Stomach smooth muscle (tissue), 2 donors: ENCODE measurements around the gene UNC5B.

ENCODE experiments used
- H3K27ac ChIP-seq: one replicate; pipeline ENCODE4 v1.7.0; 2013; ENCODE audit warnings: mild to moderate bottlenecking, low read length, inconsistent platforms
- H3K27me3 ChIP-seq, 2 donors: one replicate each; pipeline ENCODE4 v1.7.0; 2013; ENCODE audit warnings: low read length in 2 of 2; ENCODE audit not compliant: insufficient read depth in 2 of 2, control insufficient read depth in 1 of 2
- H3K36me3 ChIP-seq, 2 donors: one replicate each; pipeline ENCODE4 v1.7.0; 2013; ENCODE audit warnings: low read length in 2 of 2; ENCODE audit not compliant: control insufficient read depth in 2 of 2, insufficient read depth in 2 of 2
- H3K4me1 ChIP-seq: one replicate; pipeline ENCODE4 v1.7.0; 2013; ENCODE audit warnings: low read length; ENCODE audit not compliant: control insufficient read depth, insufficient read depth
- H3K4me3 ChIP-seq, 2 donors: one replicate each; pipeline ENCODE4 v1.7.0; 2013; ENCODE audit warnings: low read length in 2 of 2
- H3K9ac ChIP-seq, 2 donors: one replicate each; pipeline ENCODE4 v1.7.0; 2013; ENCODE audit warnings: low read length in 2 of 2, mild to moderate bottlenecking in 1 of 2
- H3K9me3 ChIP-seq, 2 donors: one replicate each; pipeline ENCODE4 v1.7.0; 2013; ENCODE audit warnings: low read length in 2 of 2; ENCODE audit not compliant: control insufficient read depth in 2 of 2
- donor health status: healthy.
- donor health status: Pancreatic carcinoma.

Gene UNC5B

DNA sequence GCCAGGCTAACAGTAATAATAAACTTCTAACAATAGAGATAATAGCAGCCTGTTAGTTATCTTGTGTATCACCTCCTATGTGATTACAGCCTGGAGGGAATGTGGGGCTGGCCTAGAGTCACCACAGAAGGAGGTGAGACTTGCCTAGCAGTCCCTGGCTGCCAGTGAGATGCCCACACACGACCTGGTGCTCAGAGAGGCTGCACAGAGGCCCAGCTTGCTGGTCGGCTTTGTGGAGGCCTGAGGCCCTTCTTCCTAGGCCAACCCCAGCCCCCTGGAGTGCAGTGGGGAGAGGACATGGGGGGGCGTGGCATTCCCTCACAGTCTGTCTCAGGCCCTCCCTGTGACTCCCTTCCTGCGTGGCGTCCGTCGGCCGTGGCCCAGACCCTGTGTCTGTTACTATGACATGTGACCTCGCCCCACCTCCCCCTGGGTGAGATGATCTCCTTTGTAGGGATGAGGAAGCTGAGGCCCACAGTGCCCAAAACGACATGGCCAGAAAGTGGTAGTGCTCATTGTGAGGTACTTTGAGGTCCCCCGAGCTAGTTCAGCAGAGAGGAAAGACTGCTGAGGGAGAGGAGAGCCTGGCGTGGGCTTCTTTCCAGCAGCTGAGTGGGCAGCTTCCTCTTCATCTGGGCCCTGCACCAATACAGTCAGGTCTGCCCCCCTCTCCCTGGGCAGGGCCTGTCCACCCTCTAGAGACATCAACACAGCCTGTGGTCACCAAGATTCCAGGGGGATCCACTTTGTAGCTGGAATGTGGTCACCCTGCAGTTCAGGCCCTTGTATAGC, 29.7 kb downstream of the UNC5B start:
- Histone ChIP-seq H3K4me3 (no peak overlapping the region), H3K36me3 (no peaks in the 10 kb centered on the region), H3K9ac (no peak overlapping the region), H3K9me3 (no peaks in the 10 kb centered on the region), H3K27ac (no peak overlapping the region), H3K27me3 (no peaks in the 10 kb centered on the region), H3K4me1 (peaks cover 40% of the 10 kb centered on the region)

DNA sequence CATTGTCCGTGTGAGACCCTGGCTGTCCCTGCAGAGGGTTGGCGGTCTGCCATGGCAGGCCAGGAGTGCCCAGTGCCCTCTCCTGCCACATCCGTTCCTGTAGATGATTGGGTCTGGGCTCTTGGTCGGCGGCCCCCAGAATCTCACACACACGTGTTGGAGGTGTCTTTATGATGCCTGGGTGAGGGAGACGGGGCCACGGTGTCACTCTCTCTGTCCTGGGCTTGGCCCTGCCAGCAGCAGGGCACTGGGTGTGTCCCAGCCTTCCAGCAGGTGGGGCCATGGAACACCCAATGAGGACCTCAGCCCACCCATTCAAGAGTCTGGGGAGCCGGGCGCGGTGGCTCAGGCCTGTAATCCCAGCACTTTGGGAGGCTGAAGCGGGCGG, 30.2 kb downstream of the UNC5B start:
- Histone ChIP-seq H3K9ac (no peak overlapping the region), H3K4me1 (peaks cover 40% of the 10 kb centered on the region), H3K36me3 (no peaks in the 10 kb centered on the region), H3K4me3 (no peak overlapping the region), H3K27me3 (no peaks in the 10 kb centered on the region), H3K27ac (no peak overlapping the region), H3K9me3 (no peaks in the 10 kb centered on the region)

DNA sequence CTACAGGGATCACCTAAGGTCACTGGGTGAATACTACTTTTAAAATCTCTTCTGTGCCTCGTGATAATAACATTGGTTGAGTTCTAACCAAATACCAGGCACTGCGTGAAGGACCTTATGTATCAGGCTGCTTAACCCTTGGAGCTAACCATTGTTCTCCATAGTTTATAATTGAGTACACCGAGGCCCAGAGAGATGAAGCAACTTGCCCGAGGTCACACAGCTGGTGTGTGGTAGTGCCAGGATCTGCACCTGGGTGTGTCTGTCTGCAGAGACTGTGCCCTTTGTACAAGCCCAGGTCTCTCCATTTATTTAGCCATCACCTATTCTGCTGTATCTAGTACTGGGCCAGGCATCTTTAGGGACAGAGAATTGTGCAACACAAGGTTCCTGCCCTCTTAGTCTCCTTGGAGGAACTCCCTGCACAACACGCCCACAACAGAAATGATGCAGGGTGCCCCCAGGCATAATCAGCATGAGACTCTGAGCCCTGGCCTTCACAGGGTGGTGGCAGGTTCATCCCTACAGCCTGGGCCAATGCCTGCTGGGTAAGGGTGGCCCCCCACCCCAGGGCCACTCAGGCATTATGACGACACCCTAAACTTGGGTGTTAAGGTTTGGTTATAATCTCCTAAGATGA, 31.5 kb downstream of the UNC5B start:
- Histone ChIP-seq H3K27me3 (no peaks in the 10 kb centered on the region), H3K9ac (peak overlapping the region in 1 of 2 donors; percentile 32), H3K4me3 (peak overlapping the region in 1 of 2 donors; percentile 64), H3K4me1 (peaks cover 40% of the 10 kb centered on the region), H3K9me3 (no peaks in the 10 kb centered on the region), H3K36me3 (no peaks in the 10 kb centered on the region), H3K27ac (peak overlapping the region; percentile 11)

- H3K9me3 ChIP-seq: no peaks in the 10 kb centered on the region
- no peaks in the 10 kb centered on the region for H3K36me3 ChIP-seq
- H3K27me3 ChIP-seq: no peaks in the 10 kb centered on the region
- H3K4me3 ChIP-seq: peak overlapping the region; percentile 34 to 64
- peak overlapping the region; percentile 11 for H3K27ac ChIP-seq
- peaks cover 40% of the 10 kb centered on the region for H3K4me1 ChIP-seq
- peak overlapping the region in 1 of 2 donors; percentile 32 for H3K9ac ChIP-seq
Observed at GRCh38 chr10:71244431-71245419, 32.4 kb downstream of the UNC5B start.

DNA sequence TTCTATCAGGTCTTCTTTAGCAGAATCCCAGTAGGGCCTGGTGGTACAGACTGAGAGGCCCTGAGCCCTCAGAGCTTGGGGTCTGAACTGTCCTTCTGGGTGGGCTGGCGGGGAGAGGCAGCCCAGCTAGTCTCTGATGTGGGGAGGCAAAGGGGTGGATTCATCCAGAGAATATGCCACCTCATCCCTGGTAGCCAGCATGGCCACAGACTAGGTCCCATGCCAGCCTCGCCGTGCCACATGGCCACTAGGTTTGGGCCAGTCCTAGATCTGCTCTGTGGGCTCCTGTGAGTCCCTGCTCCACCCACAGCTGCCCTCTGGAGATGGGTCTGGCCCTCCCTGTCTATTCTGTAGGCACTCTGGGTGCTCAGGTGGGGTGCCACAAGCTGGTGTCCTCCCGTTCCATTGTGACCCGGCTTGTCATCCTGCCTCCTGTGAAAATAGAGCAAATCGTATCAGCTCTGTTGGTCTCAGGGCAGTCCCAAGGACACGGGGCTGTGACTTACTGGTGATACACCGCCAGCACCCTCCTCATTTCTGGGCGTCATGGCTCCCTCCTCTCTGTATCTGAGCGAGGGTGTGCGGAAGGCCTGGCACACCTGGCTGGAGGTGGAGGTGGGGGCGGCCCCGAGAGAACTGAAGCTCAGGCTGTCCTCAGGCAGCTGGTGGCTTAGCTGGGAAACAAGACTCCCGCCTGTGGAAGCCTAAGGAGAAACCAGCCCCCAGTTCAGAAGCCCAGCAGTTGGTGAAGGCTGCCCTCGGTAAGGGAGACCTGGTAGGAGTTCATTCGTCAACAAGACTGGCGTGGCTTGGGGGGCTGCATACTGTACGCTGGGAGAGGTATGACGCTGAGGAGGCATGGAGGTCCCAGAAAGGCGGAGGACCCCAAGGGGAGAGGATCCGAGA, 33.3 kb downstream of the UNC5B start:
- H3K9ac ChIP-seq: no peak overlapping the region
- H3K4me1 ChIP-seq: peaks cover 38% of the 10 kb centered on the region
- no peaks in the 10 kb centered on the region for H3K9me3 ChIP-seq
- no peaks in the 10 kb centered on the region for H3K36me3 ChIP-seq
- no peaks in the 10 kb centered on the region for H3K27me3 ChIP-seq
- H3K4me3 ChIP-seq: no peak overlapping the region
- H3K27ac ChIP-seq: no peak overlapping the region

GRCh38 chr10:71246591-71247413, 34.4 kb downstream of the UNC5B start:
- no peaks in the 10 kb centered on the region for H3K27me3 ChIP-seq
- H3K4me1 ChIP-seq: peaks cover 38% of the 10 kb centered on the region
- no peak overlapping the region for H3K4me3 ChIP-seq
- H3K9me3 ChIP-seq: no peaks in the 10 kb centered on the region
- H3K36me3 ChIP-seq: no peaks in the 10 kb centered on the region
- H3K27ac ChIP-seq: no peak overlapping the region
- no peak overlapping the region for H3K9ac ChIP-seq

GRCh38 chr10:71247414-71247705, 35.0 kb downstream of the UNC5B start:
- no peak overlapping the region for H3K27ac ChIP-seq
- H3K9me3 ChIP-seq: no peaks in the 10 kb centered on the region
- no peak overlapping the region for H3K4me3 ChIP-seq
- no peaks in the 10 kb centered on the region for H3K36me3 ChIP-seq
- H3K9ac ChIP-seq: no peak overlapping the region
- H3K27me3 ChIP-seq: no peaks in the 10 kb centered on the region
- H3K4me1 ChIP-seq: peaks cover 33% of the 10 kb centered on the region

DNA sequence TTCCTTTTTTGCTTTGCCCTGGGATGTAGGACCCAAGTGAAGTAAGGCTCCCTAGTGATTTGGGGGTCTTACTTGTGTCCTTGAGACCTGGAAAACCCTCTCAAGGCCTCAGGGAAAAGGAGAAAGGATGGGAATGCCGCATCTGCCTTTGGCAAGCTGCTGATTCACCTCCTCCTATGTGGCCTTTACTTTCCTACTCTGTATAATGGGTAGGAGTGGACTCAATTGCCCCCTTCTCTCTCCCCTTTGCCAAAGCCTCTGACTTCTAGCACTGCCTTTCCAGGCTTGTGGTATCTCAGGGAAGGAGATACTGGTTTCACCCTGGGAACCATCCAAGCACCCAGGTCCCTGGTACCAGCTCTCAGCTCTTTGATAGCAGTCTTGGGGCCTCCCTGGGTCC, 35.4 kb downstream of the UNC5B start:
- Histone ChIP-seq H3K27me3 (no peaks in the 10 kb centered on the region), H3K4me1 (peaks cover 31% of the 10 kb centered on the region), H3K36me3 (no peaks in the 10 kb centered on the region), H3K4me3 (no peak overlapping the region), H3K9ac (no peak overlapping the region), H3K9me3 (no peaks in the 10 kb centered on the region), H3K27ac (no peak overlapping the region)

- H3K27ac ChIP-seq: no peak overlapping the region
- no peak overlapping the region for H3K4me3 ChIP-seq
- no peak overlapping the region for H3K9ac ChIP-seq
- no peaks in the 10 kb centered on the region for H3K27me3 ChIP-seq
- H3K9me3 ChIP-seq: no peaks in the 10 kb centered on the region
- H3K36me3 ChIP-seq: no peaks in the 10 kb centered on the region
- peaks cover 34% of the 10 kb centered on the region for H3K4me1 ChIP-seq
Observed at GRCh38 chr10:71248210-71248609, 35.8 kb downstream of the UNC5B start.
